ENCODE data around the gene NF2. TPM values are rescaled to one million over a fixed set of nuclear protein-coding genes. Genes with fewer than 3 reads are reported as not detected.

NF2 gene
- total and polyA plus RNA-seq, 12 donors = 12.2 to 67.4 (median 45.5) TPM

DNA sequence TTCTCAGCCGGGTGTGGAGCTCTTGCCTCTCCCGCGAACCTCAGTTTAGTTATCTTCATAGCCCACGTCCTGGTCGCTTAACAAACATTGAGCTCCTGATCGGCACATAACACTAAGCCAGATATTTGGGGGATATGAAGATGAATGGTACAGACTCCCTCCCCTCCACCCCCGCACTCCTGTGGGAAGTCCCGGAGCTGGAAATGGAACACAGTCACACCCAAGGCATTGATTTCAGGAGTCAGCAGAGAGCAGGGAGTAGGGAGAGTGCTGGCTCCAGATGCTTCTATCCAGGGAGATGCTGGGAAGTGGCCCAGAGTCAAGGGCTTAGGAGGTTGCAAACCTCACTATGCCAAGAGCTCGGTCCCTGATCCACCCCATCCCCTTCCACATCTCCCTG, 90.2 kb downstream of the NF2 start:
- intact Hi-C loops (cut with DNase I) = no loop called here
- Histone ChIP-seq H3K27ac (peak overlapping the region in 1 of 5 donors; percentile 33), H3K36me3 (replicated peaks in 1 of 2) (peaks cover 0 to 13% of the 10 kb centered on the region in 2 donors)

DNA sequence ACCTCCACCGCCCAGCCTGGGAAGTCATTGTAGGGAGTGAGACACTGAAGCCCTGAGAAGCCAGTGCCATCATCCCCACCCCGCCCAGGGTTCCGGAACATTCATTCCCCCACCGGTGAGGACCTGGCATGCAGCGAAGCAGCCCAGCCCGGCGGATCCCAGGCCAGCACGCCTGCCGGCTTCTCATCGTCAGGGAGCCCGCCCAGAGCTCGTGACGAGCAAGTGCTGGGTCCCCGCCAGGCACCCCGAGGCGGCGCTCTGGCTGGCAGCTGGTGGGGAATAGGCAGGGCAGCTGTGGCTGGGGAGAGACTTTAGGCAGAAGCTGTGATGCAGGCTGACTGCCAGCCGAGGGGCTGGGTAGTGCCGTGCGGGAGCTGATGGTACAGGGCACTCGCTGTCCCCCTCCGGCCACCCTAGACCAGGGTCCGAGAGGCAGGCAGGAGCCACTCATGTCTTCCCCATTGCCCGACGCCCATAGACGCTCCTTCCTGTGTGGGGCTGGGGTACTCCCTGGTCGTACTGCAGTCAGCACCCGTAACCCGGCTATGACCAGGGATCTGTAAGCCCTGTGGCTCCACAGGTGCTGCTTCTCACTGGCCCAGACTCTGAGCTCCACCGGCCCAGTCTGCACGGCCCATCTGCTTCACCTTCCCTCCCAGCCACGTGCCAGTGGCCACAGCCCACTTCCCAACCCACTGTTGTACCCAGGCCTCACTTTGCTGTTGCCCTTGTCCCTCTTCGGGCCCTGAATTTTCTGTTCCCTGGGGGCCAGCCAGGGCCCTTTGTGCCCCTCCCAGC, 91.9 kb downstream of the NF2 start:
- peaks cover 0 to 13% of the 10 kb centered on the region in 2 donors for H3K36me3 ChIP-seq (replicated peaks in 1 of 2)
- no peak overlapping the region for H3K4me3 ChIP-seq
- no peaks in the 10 kb centered on the region for H3K27me3 ChIP-seq
- H3K4me1 ChIP-seq (replicated peaks in 1 of 2) = peaks cover 12 to 24% of the 10 kb centered on the region in 2 donors
- intact Hi-C loops (cut with DNase I) = no loop called here
- no peak for DNase-seq
- no peak for TF ChIP-seq POLR2A (IDR thresholded peaks at IDR 0.05)
- TF ChIP-seq, protein P1, sequence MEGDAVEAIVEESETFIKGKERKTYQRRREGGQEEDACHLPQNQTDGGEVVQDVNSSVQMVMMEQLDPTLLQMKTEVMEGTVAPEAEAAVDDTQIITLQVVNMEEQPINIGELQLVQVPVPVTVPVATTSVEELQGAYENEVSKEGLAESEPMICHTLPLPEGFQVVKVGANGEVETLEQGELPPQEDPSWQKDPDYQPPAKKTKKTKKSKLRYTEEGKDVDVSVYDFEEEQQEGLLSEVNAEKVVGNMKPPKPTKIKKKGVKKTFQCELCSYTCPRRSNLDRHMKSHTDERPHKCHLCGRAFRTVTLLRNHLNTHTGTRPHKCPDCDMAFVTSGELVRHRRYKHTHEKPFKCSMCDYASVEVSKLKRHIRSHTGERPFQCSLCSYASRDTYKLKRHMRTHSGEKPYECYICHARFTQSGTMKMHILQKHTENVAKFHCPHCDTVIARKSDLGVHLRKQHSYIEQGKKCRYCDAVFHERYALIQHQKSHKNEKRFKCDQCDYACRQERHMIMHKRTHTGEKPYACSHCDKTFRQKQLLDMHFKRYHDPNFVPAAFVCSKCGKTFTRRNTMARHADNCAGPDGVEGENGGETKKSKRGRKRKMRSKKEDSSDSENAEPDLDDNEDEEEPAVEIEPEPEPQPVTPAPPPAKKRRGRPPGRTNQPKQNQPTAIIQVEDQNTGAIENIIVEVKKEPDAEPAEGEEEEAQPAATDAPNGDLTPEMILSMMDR (IDR thresholded peaks at IDR 0.05) = no peak
- no peak overlapping the region for H3K27ac ChIP-seq
- WGBS, 4 donors = 94 to 96% (median 95%) methylated on average over 21 to 33 of the region's 33 CpGs
- no peaks in the 10 kb centered on the region for H3K9me3 ChIP-seq (replicated peaks in 1 of 3)

More for the DNA sequence above, 90.2 kb downstream of the NF2 start:
- H3K4me1 ChIP-seq (replicated peaks in 1 of 2) = peaks cover 12 to 26% of the 10 kb centered on the region in 2 donors
- no peaks in the 10 kb centered on the region for H3K9me3 ChIP-seq (replicated peaks in 1 of 3)
- TF ChIP-seq POLR2A (IDR thresholded peaks at IDR 0.05) = no peak
- TF ChIP-seq, protein P1 (IDR thresholded peaks at IDR 0.05) = no peak
- no peaks in the 10 kb centered on the region for H3K27me3 ChIP-seq
- no peak for DNase-seq
- WGBS, 4 donors = 51 to 66% (median 58%) methylated on average over 6 to 9 of the region's 9 CpGs
- H3K4me3 ChIP-seq = no peak overlapping the region

DNA sequence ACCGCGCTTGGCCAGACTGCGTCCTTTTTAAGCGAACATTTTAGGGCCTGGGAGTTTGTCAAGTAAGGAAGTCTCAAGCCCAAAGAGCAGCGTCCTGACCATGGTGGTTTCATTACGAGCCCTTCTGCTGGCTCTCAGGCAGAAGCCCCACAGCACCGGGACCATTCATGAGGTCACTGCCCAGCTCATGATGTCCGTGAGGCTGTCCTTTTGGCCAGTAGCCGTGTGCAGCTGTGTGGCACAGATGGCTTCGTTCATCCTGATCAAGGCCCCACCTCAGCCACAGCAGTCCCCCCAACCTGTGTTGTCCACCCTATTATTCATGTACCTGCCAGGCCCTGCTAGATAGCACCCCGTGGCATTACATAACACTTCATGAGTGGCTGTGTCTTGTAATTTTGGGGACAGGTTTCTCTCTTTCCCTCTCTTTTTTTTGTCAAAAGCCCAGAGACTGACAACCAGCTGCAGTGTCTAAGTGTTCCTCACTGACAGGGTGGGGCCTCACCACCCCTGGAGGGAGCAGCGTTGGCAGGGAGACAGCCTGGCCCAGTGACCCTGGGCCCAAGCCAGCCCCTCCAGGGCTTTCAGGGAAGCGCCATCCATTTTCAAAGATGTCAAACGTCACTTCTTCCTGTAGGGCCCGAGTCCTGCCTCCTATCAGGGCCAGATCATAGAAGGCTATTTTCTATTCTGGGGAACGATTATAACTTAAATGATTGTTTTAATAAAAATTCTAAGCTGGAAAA, 94.6 kb downstream of the NF2 start:
- no peak overlapping the region for H3K27ac ChIP-seq
- no peak overlapping the region for H3K4me3 ChIP-seq
- no peaks in the 10 kb centered on the region for H3K27me3 ChIP-seq
- H3K9me3 ChIP-seq (replicated peaks in 1 of 3) = no peaks in the 10 kb centered on the region
- H3K4me1 ChIP-seq (replicated peaks in 1 of 2) = peaks cover 20 to 41% of the 10 kb centered on the region in 2 donors
- DNase-seq = peak in 6 of 7 donors; percentile 18 to 73 (median 56)
- intact Hi-C loops (cut with DNase I) = no loop called here
- H3K36me3 ChIP-seq (replicated peaks in 1 of 2) = peaks cover 0 to 13% of the 10 kb centered on the region in 2 donors
- WGBS, 4 donors = 64 to 69% (median 68%) methylated on average over 13 to 16 of the region's 16 CpGs
- TF ChIP-seq, protein P1 (IDR thresholded peaks at IDR 0.05) = peak in 1 of 6 experiments; percentile 8
- no peak for TF ChIP-seq POLR2A (IDR thresholded peaks at IDR 0.05)

DNA sequence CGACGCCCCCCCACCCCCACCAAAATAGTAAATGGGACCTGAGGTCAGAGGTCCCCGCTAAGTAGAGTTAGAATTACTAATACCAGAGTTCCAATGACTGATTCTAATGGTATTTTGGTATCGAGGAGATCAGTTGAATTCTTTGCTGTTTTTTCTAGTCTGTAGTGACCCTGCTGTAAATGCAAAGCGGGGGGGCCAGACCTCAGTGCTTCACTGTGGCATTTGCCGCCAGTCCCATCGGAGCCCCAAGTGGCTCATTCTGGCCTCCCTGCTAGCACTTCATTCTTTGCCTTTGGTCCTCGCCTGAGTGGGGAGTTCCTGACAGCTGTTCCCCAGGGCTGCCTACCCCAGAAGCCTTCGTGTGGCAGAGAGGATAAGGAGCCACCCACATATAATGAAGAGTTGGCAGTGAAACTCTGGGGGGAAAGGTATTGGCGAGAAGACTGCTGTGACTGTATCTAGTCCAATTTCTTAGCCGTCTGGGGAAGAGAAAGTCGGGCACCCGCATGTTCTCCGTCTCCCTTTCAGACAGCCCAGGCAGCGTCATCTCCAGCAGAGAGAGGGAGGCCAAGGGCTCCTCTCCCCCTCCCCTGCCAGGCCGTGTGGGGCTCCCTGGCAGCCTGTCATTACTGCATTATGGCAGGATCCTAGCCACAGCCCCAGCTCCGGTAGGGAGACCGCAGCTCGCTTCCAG, 96.9 kb downstream of the NF2 start:
- H3K9me3 ChIP-seq (replicated peaks in 1 of 3) = no peaks in the 10 kb centered on the region
- WGBS, 4 donors = 59 to 72% (median 63%) methylated on average over 14 to 19 of the region's 19 CpGs
- DNase-seq = peak in 1 of 7 donors; percentile 14
- intact Hi-C loops (cut with DNase I) = loop anchor here in 1 of 2 donors (10.0 kb wide), 1 partner anchor 304 kb away; no protein-coding TSS in a partner anchor
- no peak for TF ChIP-seq POLR2A (IDR thresholded peaks at IDR 0.05)
- TF ChIP-seq, protein P1 (IDR thresholded peaks at IDR 0.05) = no peak
- no peak overlapping the region for H3K27ac ChIP-seq
- peaks cover 0 to 4% of the 10 kb centered on the region in 2 donors for H3K36me3 ChIP-seq (replicated peaks in 1 of 2)
- H3K4me1 ChIP-seq (replicated peaks in 1 of 2) = peaks cover 18 to 45% of the 10 kb centered on the region in 2 donors
- H3K4me3 ChIP-seq = no peak overlapping the region
- no peaks in the 10 kb centered on the region for H3K27me3 ChIP-seq
